DMS114 treated with DMSO at 0.1 percent for 48 hours (cell line): ENCODE measurements around the gene UBLCP1.
"Not testable (repeated sequence)": the region's sequence is repeated elsewhere in the genome, so short reads cannot be mapped to it uniquely, and the experiment has no call there.

Source experiments
- DNase-seq: peaks from one replicate; lab custom pipeline; 2025; ENCODE audit not compliant: unreplicated experiment; lab: John Stamatoyannopoulos, UW

Gene UBLCP1

DNA sequence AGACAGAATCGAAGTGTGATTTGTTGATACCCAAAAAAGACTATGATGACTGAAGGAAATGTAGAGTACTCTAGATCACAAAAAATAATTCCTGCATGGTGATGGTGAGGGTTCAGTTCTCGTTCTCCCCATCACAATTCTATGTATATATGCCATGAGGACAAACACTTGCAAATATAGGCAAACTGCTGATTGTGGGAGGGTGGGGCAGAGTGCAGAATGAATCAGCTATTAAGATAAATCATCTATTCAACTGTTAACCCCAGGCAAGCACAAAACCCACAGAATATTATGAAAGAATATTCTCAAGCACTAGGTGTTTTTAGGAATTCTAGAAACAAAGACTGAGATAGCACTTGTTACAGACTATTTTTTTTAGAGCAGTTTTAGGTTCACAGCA lies 13.9 kb upstream of the UBLCP1 start:
- no peak for DNase-seq

DNA sequence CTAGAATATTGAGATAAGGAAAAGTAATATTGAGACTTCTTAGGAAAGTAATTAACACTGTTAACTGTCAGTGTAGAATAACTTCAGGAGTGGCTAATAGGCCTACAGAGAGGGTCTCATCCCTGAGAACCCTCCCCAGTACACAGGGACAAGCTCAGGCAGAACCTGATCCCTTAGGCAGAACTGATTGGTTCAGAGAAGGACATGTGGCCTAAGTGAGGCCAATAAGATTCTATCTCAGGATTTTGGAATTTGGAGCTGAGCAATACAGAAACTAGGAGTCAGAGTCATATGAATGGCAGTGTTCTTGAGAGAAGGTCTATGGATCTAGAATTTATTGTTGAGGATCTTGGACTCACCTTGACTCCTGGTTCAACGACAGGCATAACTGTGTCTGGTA lies 10.9 kb upstream of the UBLCP1 start:
- DNase-seq = no peak

DNA sequence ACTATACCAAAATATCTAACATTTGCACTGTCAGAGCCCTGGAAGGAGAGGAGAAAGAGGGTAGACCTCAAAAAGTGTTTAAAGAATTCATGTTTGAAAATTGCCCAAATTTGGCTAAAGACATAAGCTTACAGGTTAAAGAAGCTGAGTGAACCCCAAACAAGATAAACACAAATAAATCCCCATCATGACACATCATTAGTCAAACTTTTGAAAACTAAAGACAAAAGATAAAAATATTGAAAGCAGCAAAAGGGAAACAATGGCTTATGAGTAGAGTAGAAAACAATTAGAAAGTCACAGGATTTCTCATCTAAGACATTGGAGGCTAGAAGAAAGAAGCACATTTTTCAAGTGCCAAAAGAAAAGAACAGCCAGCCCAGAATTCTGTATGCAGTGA lies 6.1 kb upstream of the UBLCP1 start:
- DNase-seq = no peak

DNA sequence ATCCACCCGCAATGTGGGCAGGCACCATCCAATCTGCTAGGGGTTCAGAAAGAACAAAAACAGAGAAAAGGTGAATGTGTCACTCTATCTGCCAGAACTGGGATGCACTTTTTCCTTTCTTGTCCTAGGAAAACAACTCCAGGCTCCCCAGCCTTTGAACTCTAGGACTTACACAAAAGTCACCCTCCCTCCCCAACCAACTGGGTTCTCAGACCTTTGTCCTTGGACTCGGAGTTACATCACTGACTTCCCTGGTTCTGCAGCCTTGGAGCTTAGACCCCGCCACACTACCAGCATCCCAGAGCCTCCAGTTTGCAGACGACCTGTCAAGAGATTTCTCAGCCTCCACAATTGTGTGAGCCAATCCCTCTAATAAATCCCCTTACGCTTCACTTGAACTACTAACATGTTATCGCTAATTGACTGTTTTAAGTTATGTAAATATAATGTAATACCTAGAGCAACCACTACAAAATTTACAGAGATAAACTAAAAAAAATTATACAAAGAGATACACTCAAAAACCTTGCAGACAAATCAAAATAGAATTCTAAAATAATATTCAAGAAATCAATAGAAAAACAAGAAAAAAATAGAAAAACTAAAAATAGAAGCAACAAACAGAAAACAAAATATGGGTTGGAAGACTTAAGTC lies 5.3 kb upstream of the UBLCP1 start:
- no peak for DNase-seq

DNA sequence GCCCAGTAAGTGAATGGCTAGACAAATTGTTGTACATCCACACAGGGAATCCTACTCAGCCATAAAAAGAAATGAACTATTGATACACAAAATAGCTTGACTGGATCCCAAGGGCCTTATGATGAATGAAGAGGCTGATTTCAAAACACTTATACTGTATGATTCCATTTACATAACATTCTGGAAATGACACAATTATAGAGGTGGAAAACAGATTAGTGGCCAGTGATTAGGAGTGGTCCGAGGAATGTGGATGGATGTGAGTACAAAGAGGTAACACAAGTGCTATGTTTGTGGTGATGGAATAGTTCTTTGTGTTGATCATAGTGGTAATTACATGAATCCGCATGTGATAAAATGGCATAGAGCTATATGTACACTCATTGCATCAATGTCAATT lies 4.7 kb upstream of the UBLCP1 start:
- DNase-seq = no peak

DNA sequence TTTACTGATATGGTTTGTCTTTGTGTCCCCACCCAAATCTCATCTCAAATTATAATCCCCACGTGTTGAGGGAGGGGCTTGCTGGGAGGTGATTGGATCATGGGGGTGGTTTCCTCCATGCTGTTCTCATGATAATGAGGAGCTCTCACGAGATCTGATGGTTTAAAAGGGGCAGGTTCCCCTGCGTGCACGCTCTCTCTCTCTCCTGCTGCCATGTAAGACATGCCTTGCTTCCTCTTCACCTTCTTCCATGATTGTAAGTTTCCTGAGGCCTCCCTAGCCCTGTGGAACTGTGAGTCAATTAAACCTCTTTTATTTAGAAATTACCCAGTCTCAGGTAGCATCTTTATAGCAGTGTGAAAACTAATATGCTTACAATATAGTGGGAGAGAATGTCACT lies 2.9 kb upstream of the UBLCP1 start:
- DNase-seq = not testable (repeated sequence)

DNA sequence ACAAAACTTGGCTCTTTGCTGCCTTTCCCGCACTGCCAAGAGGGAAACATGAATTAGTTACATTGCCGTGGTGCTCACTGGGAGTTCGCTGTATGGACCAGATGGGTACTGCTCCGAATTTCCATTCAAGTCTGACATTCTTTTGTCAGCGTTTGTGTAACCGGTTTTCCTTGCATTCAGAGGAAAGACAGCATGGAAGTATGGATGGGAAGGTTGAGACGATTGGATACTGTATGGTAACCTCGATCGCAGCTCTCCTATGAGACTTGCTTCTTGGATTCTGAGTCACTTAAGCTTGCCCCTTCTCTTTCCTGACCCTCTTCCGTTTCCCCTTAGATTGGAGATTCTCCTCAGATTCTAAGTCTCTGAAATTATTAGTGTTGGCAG lies 625 bp upstream of the UBLCP1 start:
- DNase-seq = peak; percentile 64

DNA sequence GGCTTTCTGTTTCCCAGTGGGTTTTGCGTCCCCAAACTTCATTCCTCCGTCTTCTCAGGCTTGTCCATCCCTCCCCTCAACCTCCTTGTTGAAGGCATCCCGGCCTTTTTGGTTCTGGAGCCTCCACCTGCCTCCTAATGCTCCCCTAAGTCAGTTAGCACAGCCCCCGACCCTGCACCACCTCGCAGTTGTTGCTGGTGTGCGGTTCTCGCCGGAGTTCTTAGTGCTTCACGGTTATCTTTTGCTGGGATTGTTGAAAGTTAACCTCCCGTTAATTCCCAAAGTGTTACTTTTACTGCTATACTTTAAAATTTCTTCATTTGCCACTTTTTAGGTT lies 447 bp downstream of the UBLCP1 start:
- DNase-seq = no peak

DNA sequence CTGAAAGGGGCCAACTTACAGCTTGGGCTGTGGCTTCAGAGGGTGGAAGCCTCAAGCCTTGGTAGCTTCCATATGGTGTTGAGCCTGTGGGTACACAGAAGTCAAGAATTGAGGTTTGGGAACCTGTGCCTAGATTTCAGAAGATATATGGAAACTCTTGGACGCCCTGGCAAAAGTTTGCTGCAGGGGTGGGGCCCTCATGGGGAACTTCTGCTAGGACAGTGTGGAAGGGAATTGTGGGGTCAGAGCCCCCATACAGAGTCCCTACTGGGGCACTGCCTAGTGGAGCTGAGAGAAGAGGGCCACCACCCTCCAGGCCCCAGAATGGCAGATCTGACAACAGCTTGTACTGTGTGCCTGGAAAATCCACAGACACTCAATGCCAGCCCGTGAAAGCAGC lies 3.7 kb downstream of the UBLCP1 start:
- DNase-seq = not testable (repeated sequence)

DNA sequence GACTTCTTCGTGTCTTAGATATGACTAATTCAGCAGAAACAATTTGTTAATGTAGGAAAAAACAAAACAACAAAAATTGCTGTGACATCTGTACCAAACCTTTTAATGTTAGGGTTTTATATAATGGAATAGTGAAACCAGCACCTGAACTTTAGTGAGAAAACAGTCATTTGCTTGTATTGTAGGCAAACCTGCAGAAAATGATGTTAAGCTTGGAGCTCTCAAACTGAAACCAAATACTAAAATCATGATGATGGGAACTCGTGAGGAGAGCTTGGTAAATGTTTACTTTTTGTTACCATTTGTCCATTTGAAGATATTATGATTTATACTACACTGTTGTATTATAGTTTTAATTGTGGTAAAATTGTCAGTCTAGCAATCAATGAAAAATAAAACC lies 6.6 kb downstream of the UBLCP1 start:
- DNase-seq = no peak

DNA sequence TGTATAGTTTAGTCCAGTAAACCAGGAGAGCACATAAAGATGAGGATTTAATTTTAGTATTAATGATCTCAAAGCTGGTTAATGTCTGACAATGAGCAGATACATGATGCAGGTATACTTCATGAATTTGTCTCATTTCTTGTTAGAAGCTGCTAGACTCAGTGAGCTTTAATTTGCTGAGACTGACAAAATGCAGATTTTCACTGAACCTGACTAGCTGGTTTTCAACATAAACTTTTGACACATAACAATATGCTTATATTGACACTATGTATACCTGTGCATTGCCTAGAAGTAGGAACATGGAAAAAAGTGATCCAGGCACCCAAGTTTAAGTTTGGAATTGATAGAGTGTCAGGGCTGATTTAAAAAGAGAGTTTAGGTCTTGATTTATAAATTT lies 10.8 kb downstream of the UBLCP1 start:
- DNase-seq = no peak

DNA sequence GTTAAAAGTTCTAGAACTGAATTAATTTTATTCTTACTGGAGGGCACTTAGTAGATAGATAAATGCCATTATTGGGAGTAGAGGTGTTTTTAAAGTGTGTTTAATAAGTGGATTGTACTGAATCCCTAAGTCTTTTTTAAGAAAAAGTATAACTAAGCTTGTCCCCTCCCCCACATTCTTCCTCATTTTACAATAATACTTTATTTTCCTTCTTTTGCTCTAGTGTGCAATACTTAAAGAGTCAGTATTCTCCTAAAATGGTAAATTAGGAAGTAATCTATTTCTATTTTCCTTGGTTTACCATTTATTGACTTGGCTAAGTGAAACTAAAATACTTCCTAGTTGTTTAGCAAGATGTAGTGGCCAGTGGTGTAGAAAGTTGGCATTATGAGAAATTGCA lies 11.6 kb downstream of the UBLCP1 start:
- no peak for DNase-seq

DNA sequence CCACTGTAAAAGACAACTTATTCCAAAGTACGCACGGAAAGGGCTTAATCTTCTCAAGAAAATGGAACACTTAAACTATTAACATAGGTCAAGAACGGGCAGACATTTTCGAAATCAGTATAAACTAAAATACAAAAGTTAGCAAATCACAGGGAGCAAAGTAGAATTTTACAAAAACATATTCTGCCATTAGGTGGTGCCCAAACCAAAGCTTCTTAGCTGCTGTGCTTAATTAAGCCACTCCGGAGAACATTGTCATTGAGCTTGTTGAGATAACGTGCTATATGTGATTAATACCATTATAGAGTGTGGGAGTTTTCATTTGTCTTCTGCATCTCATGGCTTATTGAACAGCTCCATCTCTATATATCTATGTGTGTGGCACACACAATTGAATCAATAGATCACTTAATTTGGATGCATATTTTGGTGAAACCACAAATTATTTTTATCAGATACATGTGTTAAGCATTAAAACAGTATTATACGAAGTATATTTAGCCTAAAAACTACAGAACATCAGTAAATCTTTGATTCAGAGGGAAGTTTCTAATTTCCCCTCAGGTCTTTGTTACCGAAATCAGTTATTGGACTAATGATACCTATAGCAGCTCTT lies 23.4 kb downstream of the UBLCP1 start:
- peak; percentile 39 for DNase-seq

DNA sequence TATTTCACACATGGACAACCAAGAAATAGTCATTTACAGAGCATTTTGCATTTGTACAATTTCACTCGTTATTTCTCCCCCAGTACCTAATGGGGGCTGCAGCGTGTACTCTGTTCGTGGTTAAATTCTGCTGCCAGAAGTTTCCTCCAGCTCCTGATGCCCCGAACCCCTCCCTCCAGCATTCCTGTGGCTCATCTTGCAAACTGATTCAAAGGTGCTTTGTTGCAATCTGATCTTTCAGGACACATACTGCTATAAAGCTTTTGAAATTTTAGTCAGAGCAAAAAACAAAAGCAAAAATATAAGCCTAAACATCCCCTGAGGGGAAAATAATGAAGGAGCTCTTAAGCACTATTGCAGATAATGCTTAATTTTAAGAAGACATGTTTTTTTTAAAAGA lies 27.7 kb downstream of the UBLCP1 start:
- DNase-seq = no peak

DNA sequence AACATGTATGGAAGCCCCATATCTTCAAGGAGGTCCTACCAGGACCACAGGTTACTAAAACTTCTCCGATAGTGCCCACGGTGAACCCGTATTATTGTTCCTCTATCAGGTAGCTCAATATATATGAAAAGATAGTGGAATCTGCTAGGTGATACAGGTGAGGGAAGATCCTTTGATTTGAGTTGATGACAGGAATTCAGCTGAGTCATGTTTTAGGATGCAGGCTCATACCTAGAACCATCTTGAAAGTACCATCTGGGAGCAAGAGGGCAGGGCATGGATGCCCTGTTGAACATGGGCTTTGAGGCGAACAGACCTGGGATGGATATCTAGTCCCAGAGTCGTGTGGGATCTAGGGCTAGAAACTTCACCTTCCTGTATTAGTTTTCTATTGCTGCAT lies 31.8 kb downstream of the UBLCP1 start:
- no peak for DNase-seq

DNA sequence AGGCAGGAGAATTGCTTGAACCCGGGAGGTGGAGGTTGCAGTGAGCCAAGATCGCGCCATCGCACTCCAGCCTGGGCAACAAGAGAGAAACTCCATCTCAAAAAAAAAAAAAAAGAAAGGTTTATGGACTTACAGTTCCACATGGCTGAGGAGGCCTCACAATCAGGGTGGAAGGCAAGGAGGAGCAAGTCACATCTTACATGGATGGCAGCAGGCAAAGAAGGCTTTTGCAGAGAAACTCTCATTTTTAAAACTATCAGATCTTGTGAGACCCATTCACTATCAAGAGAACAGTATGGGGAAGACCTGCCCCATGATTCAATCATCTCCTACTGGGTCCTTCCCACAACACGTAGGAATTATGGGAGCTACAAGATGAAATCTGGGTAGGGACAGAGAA lies 34.2 kb downstream of the UBLCP1 start:
- not testable (repeated sequence) for DNase-seq

DNA sequence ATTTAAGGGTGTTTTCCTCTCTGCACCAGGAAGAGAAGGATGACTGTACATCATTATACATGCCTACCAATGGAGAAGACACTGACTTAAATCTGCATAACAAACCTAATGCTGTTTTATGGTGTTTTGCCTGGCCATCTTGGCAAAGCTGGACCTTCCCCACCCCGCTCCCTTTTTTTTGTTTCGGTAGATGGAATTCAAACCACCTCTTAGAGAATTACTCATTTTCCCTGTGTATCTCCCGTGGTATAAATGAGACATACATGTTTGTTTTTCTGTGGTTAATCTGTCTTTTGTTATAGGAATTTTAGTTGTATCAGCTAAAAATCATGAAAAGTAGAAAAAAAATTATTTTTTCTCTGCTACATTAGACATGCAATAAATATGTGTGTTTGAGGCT lies 38.4 kb downstream of the UBLCP1 start:
- DNase-seq = no peak

DNA sequence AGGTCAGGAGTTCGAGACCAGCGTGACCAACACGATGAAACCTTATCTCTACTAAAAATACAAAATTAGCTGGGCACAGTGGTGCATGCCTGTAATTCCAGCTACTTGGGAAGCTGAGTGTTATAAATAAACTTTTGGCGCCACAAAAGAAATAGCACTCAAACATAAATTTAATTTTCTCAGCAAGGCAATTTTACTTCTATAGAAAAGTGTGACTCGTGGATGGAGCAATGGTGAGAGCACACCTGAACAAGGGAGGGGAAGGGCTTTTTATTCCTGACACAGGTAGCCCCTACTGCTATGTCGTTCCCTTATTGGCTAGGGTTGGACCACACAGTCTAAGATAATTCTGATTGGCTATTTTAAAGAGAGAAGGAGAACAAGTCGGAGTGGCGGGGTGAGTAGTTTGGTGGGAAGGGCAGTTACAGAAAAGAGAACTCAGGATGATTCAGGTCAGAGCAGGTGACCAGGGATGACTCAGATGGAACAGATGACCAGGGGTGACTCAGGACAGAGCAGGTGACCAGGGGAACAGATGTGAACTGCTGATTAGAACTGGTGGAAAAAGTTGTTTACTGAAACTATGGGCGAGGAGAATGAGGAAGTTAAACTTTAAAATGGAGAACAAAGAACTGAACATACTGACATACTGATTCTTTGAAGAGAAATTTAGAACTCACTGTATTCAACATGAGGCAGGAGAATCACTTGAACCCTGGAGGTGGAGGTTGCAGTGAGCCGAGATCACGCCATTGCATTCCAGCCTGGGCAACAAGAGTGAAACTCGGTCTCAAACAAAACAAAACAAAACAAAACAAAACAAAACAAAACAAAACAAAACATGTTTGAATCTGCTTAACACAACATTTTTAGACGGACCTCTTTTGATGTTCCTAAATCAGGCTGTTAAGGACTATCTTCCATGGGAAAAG lies 39.1 kb downstream of the UBLCP1 start:
- not testable (repeated sequence) for DNase-seq

DNA sequence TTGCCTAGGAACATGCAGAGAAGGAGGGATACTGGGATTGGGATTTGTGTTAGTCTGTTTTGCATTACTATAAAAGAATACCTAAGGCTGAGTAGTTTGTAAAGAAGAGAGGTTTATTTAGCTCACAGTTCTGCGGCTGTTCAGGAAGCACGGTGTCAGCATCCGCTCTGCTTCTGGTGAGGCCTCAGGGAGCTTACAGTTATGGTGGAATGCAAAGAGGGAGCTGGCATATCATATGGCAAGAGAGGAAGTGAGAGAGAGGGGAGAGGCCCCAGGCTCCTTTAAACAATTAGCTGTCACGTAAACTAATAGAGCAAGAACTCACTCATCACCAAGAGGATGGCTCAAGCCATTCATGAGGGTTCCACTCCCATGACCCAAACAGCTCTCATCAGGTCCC lies 40.2 kb downstream of the UBLCP1 start:
- DNase-seq = no peak

DNA sequence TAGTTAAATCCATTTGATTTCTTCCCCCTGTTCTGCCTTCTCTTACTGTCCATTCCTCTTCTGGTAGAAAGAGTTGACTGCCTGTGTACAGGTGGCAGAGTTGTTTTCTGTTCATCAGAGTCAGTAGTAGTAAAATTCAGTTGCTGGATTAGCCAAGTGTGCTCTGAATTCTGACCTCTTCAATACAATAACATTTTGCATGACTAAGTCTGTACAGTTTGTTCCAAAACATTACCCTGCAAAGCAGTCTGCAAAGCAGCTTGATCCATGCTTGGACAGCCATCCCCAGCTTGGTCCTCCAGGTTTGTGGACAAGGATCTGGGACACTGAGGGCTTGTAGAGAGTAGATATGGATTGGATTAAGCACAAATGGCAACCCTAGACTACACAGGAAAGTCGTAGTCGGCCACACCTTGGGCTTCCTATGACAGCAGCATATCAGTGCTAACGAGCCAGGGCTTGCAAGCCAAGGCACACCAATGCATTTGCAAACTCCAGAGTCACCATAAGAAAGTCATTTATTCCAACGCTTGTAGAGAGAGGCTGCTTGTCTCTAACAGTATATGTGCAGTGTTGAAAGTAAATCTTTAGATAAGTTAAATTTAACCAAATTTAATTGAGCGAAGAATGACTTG lies 42.0 kb downstream of the UBLCP1 start:
- DNase-seq = no peak

DNA sequence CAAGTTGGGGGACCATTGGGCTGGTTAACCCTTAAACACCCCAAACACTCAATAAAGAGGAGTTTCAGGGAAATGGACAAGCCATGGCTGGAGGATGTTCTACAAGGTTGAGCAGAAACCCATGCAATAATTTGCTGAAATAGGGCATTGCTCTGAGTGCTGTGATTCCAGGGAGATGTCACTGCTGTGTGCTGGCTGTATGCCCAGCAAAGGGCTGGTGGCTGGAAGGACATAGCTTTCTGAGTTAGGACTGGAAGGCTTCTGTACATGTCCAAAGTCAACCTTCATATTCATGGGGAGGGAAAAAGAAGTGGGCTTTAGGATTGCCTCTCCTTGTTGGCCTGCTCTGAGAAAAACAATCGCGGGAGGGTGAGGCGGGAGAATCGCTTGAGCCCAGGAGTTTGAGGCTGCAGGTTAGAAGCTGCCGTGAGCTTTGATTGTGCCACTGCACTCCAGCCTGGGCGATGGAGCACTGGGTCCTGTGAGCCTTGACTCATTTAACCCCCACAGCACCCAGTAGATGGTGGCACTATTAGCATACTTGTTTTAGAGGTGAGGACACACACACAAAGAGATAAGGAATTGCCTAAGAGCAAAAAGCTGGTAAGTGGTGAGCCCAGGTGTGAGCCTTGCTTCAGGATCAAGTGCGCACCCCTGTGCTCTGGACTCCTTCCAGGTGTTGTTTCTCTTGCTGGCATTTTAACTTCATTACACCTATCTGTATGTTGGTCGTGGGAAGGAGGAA lies 46.8 kb downstream of the UBLCP1 start:
- DNase-seq = no peak
